ENCODE data around the gene TPSG1.

- TF ChIP-seq, protein P1, sequence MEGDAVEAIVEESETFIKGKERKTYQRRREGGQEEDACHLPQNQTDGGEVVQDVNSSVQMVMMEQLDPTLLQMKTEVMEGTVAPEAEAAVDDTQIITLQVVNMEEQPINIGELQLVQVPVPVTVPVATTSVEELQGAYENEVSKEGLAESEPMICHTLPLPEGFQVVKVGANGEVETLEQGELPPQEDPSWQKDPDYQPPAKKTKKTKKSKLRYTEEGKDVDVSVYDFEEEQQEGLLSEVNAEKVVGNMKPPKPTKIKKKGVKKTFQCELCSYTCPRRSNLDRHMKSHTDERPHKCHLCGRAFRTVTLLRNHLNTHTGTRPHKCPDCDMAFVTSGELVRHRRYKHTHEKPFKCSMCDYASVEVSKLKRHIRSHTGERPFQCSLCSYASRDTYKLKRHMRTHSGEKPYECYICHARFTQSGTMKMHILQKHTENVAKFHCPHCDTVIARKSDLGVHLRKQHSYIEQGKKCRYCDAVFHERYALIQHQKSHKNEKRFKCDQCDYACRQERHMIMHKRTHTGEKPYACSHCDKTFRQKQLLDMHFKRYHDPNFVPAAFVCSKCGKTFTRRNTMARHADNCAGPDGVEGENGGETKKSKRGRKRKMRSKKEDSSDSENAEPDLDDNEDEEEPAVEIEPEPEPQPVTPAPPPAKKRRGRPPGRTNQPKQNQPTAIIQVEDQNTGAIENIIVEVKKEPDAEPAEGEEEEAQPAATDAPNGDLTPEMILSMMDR (optimal IDR thresholded peaks at IDR 0.05 in 1 of 3, IDR thresholded peaks at IDR 0.05 in 1 of 3, conservative IDR thresholded peaks at IDR 0.05 in 1 of 3; ENCODE audit: extremely low read depth in 1 of 3, insufficient read depth in 2 of 3, low read length in 3 of 3), result no peak
- TF ChIP-seq EZH2 (IDR thresholded peaks at IDR 0.05; ENCODE audit: low read length), result no peak
Observed at GRCh38 chr16:1177750-1178149, 47.3 kb downstream of the TPSG1 start.
